Thoracic aorta (tissue), 2 donors: ENCODE results near the gene NCOA7. TPM values are rescaled to one million over a fixed set of nuclear protein-coding genes. Genes with fewer than 3 reads are reported as not detected.

ENCODE experiments used
- ATAC-seq: fragments of 150-250 bp; one replicate; pipeline ENCODE4 v1.8.0; 2017; ENCODE audit warnings: low read depth; ENCODE audit not compliant: insufficient number of reproducible peaks, low FRiP score
- DNase-seq: peaks from one replicate; pipeline ENCODE4 v3.0.0-alpha.2; 2020; ENCODE audit warnings: low spot score
- H3K27ac ChIP-seq, 2 donors: fragments of 200-600 bp; sonication (generic); 1 replicate in 1 of 2; 2 replicates in 1 of 2; pipeline ENCODE4 v1.5.1; 2016; ENCODE audit warnings: mild to moderate bottlenecking in 2 of 2, moderate library complexity in 2 of 2
- H3K27me3 ChIP-seq: fragments of 200-600 bp; sonication (generic); replicated peaks from 2 replicates; pipeline ENCODE4 v1.6.0; 2016; ENCODE audit warnings: mild to moderate bottlenecking; ENCODE audit not compliant: insufficient read depth
- H3K36me3 ChIP-seq: fragments of 200-600 bp; sonication (generic); one replicate; pipeline ENCODE4 v1.5.1; 2016
- H3K4me1 ChIP-seq, 2 donors: fragments of 200-600 bp; sonication (generic); 1 replicate in 1 of 2; 2 replicates in 1 of 2; pipeline versions ENCODE4 v1.5.1 to v1.6.0; 2016; ENCODE audit warnings: low read depth in 2 of 2, mild to moderate bottlenecking in 1 of 2; ENCODE audit not compliant: control insufficient read depth in 1 of 2
- H3K4me3 ChIP-seq: fragments of 200-600 bp; sonication (generic); 2 replicates; pipeline ENCODE4 v1.5.1; 2016; ENCODE audit warnings: mild to moderate bottlenecking
- H3K9me3 ChIP-seq: fragments of 200-600 bp; sonication (generic); 2 replicates; pipeline ENCODE4 v1.5.1; 2016
- total RNA-seq, 2 donors: library from RNA; depleted of rRNA; stranded (reverse); fragments of >200 nt; gene quantifications; one replicate each; pipeline versions ENCODE4 v1.1.0 to v1.2.3, GENCODE V29; 2016
- TF ChIP-seq, protein P1 (sequence below): fragments of 200-600 bp; sonication (generic); IDR thresholded peaks from one replicate; pipeline ENCODE4 v1.5.1; 2019; ENCODE audit warnings: antibody characterized with exemption

NCOA7 gene
- total RNA-seq, 2 donors from 2014 or later = 29.6 to 87.1 TPM

DNA sequence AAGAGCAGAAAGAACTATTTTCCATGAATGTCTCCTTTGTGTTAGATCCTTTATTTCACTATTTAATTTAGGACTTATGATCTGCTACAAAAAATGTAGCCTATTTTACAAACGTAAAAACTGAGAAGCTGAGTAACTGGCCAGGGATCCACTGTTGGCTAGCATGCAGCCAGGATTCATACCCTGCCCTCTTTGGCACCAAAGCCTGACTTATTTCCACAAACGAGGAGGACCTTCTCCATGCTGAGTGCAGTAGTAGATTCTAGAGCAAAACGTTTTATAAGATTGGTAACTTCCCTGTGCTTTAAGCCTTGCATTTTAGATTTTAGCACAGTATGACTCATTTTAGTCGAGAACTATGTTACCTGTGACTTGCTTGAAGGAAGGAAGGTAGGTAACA is 74.3 kb downstream of the NCOA7 start:
- H3K4me1 ChIP-seq = peaks cover 0 to 9% of the 10 kb centered on the region in 2 donors
- no peak overlapping the region for H3K27ac ChIP-seq
- DNase-seq (no peak), ATAC-seq (no peak)
- no peaks in the 10 kb centered on the region for H3K9me3 ChIP-seq
- no peaks in the 10 kb centered on the region for H3K27me3 ChIP-seq
- H3K36me3 ChIP-seq = no peaks in the 10 kb centered on the region
- no peak overlapping the region for H3K4me3 ChIP-seq
- TF ChIP-seq, protein P1, sequence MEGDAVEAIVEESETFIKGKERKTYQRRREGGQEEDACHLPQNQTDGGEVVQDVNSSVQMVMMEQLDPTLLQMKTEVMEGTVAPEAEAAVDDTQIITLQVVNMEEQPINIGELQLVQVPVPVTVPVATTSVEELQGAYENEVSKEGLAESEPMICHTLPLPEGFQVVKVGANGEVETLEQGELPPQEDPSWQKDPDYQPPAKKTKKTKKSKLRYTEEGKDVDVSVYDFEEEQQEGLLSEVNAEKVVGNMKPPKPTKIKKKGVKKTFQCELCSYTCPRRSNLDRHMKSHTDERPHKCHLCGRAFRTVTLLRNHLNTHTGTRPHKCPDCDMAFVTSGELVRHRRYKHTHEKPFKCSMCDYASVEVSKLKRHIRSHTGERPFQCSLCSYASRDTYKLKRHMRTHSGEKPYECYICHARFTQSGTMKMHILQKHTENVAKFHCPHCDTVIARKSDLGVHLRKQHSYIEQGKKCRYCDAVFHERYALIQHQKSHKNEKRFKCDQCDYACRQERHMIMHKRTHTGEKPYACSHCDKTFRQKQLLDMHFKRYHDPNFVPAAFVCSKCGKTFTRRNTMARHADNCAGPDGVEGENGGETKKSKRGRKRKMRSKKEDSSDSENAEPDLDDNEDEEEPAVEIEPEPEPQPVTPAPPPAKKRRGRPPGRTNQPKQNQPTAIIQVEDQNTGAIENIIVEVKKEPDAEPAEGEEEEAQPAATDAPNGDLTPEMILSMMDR = no peak

DNA sequence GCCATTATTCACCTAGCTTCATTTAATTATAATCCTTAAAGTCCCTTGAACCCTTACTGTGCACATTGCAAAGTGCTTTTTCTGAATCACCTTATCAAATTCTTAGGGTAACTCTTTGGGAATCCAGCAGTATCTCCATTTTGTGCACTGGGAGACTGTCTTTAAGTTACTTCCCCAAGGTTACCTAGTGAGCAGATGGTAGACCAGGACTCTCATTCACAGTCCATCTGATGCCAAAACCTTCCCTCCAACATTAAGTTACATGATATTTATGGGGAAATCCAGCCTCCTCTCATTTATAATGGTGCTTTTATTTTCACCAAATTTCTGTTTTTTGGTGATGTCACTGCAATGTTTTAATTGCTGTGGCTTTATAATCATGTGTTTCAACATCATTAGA is 75.7 kb downstream of the NCOA7 start:
- no peaks in the 10 kb centered on the region for H3K27me3 ChIP-seq
- DNase-seq (no peak), ATAC-seq (no peak)
- H3K36me3 ChIP-seq = no peaks in the 10 kb centered on the region
- no peak overlapping the region for H3K27ac ChIP-seq
- TF ChIP-seq, protein P1 = no peak
- no peak overlapping the region for H3K4me3 ChIP-seq
- H3K4me1 ChIP-seq = peaks cover 0 to 9% of the 10 kb centered on the region in 2 donors
- no peaks in the 10 kb centered on the region for H3K9me3 ChIP-seq

- no peaks in the 10 kb centered on the region for H3K27me3 ChIP-seq
- TF ChIP-seq, protein P1 = no peak
- no peaks in the 10 kb centered on the region for H3K36me3 ChIP-seq
- ATAC-seq = no peak
- no peak overlapping the region for H3K4me3 ChIP-seq
- DNase-seq = no peak
- no peak overlapping the region for H3K27ac ChIP-seq
- H3K4me1 ChIP-seq = peaks cover 0 to 9% of the 10 kb centered on the region in 2 donors
- no peaks in the 10 kb centered on the region for H3K9me3 ChIP-seq
These were observed 76.8 kb downstream of the NCOA7 start for GRCh38 chr6:125867483-125867942.

GRCh38 chr6:125868252-125868651 is 77.5 kb downstream of the NCOA7 start:
- TF ChIP-seq, protein P1 = no peak
- no peaks in the 10 kb centered on the region for H3K9me3 ChIP-seq
- DNase-seq (no peak), ATAC-seq (no peak)
- H3K4me1 ChIP-seq = peaks cover 0 to 9% of the 10 kb centered on the region in 2 donors
- no peaks in the 10 kb centered on the region for H3K27me3 ChIP-seq
- no peak overlapping the region for H3K27ac ChIP-seq
- no peak overlapping the region for H3K4me3 ChIP-seq
- H3K36me3 ChIP-seq = no peaks in the 10 kb centered on the region

DNA sequence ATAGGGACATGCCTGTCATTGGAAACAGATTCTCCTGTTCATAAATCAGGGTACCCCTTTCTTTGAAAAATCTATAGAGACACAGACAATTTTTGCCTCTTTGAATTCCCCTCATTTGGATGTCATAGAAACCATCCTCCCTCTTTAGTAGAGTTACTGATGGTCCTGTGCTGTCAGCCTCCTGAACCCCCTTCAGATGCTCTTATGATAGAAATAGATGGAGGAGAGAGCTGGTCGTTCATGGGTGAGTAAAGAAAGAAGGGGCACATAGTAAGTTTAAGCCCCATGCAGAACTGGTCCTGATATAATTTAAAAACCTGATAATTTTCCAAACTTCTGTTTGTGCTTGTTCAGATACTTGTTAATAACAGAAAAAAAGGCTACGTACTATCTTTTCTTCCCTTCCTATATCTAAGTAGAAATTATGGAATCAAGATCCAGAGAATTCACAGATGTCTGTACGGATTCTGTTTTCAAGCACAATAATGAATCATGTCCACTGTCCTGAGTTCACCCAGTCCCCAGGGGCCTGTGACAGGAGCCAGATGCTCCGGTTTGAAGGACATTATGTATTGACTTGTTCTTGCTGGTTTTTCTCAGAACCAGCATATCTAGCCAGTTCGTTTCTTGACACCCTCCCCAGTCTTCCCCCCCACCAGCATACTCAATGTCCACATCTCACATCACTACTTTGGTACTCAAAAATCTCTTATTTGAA is 78.1 kb downstream of the NCOA7 start:
- DNase-seq (no peak), ATAC-seq (no peak)
- Histone ChIP-seq H3K36me3 (no peaks in the 10 kb centered on the region), H3K4me1 (peaks cover 0 to 9% of the 10 kb centered on the region in 2 donors), H3K27me3 (no peaks in the 10 kb centered on the region), H3K4me3 (no peak overlapping the region), H3K9me3 (no peaks in the 10 kb centered on the region), H3K27ac (peak overlapping the region in 1 of 2 donors; percentile 9)
- TF ChIP-seq, protein P1 = no peak
